ENCODE results near the gene CHST15.
"Not testable (repeated sequence)": the region's sequence is repeated elsewhere in the genome, so short reads cannot be mapped to it uniquely, and the experiment has no call there.

CHST15 gene

DNA sequence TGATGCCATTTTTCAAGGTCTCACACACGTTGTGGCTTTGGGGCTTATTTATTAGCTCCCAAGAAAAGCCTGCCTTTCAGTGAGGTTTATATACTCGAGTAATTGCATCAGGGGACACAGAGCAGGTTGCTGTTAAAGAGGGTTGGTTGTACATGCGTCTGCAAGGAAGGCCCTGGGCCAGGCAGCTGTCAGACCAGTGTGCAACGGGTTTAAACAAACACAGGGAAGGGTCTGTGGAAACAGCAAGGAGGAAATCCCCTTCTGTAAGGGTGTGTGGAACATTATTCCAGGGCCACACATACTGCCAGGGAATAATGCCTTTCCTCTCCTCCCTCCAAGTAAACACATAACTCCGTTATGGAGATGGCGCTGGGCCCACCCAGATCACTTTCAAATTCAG lies 1.7 kb upstream of the CHST15 start:
- no peak overlapping the region for H3K27ac ChIP-seq (ENCODE audit: low read depth, low read length)
- H3K27me3 ChIP-seq (ENCODE audit: control insufficient read depth, low read length): no peaks in the 10 kb centered on the region; the same call in 1 of the 2 replicates
- peak overlapping the region; percentile 90 for H3K4me2 ChIP-seq (ENCODE audit: low read length)
- peaks cover 22% of the 10 kb centered on the region for H3K36me3 ChIP-seq (ENCODE audit: control insufficient read depth, low read length)
- TF ChIP-seq, protein P1, sequence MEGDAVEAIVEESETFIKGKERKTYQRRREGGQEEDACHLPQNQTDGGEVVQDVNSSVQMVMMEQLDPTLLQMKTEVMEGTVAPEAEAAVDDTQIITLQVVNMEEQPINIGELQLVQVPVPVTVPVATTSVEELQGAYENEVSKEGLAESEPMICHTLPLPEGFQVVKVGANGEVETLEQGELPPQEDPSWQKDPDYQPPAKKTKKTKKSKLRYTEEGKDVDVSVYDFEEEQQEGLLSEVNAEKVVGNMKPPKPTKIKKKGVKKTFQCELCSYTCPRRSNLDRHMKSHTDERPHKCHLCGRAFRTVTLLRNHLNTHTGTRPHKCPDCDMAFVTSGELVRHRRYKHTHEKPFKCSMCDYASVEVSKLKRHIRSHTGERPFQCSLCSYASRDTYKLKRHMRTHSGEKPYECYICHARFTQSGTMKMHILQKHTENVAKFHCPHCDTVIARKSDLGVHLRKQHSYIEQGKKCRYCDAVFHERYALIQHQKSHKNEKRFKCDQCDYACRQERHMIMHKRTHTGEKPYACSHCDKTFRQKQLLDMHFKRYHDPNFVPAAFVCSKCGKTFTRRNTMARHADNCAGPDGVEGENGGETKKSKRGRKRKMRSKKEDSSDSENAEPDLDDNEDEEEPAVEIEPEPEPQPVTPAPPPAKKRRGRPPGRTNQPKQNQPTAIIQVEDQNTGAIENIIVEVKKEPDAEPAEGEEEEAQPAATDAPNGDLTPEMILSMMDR (IDR thresholded peaks at IDR 0.05; ENCODE audit: low read depth, low read length, poor library complexity, severe bottlenecking): no peak
- TF ChIP-seq EZH2phosphoT487 (IDR thresholded peaks at IDR 0.05; ENCODE audit: borderline replicate concordance, low read length): no peak
- peaks cover 6% of the 10 kb centered on the region for H3K9me3 ChIP-seq (ENCODE audit: control insufficient read depth, insufficient read depth, low read length)
- H3K4me1 ChIP-seq (ENCODE audit: control insufficient read depth, low read length): peaks cover 40% of the 10 kb centered on the region
- peaks cover 41% of the 10 kb centered on the region for H3K79me2 ChIP-seq (ENCODE audit: control insufficient read depth, low read length)
- H3K4me3 ChIP-seq (ENCODE audit: low read length): peak overlapping the region; percentile 95
- peaks cover 8% of the 10 kb centered on the region for H3F3A ChIP-seq (ENCODE audit: control insufficient read depth, insufficient read depth)
- no peaks in the 10 kb centered on the region for H3K9me2 ChIP-seq (replicated peaks; ENCODE audit: control insufficient read depth, low read length)
- H4K20me1 ChIP-seq (ENCODE audit: control insufficient read depth, insufficient read depth, low read depth, low read length): peaks cover 12% of the 10 kb centered on the region; the same call in 1 of the 2 replicates

DNA sequence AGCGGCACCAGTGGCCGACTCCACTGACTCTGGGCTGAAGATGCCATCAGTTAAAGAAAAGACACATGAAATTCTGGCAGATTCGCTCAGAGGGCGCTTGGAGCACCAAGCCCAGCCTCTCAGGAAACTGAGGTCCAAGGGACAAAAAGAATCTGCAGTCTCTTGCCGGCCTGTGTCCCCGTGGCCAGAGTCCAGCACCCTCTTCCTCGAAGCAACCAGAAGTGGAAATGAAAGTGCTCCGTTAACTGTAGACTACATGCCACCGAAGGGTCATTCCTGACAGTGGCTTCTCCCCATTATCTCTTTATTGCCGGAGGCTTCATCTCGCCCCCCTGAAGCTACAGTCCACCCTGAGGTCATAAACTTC lies 1.0 kb upstream of the CHST15 start:
- H3K27ac ChIP-seq (ENCODE audit: low read depth, low read length): no peak overlapping the region
- peaks cover 12% of the 10 kb centered on the region; the same call in 1 of the 2 replicates for H4K20me1 ChIP-seq (ENCODE audit: control insufficient read depth, insufficient read depth, low read depth, low read length)
- H3K9me2 ChIP-seq (replicated peaks; ENCODE audit: control insufficient read depth, low read length): no peaks in the 10 kb centered on the region
- H3K4me1 ChIP-seq (ENCODE audit: control insufficient read depth, low read length): peaks cover 43% of the 10 kb centered on the region
- H3K27me3 ChIP-seq (ENCODE audit: control insufficient read depth, low read length): no peaks in the 10 kb centered on the region; the same call in 1 of the 2 replicates
- H3K36me3 ChIP-seq (ENCODE audit: control insufficient read depth, low read length): peaks cover 29% of the 10 kb centered on the region
- H3F3A ChIP-seq (ENCODE audit: control insufficient read depth, insufficient read depth): peaks cover 8% of the 10 kb centered on the region
- no peak for TF ChIP-seq EZH2phosphoT487 (IDR thresholded peaks at IDR 0.05; ENCODE audit: borderline replicate concordance, low read length)
- TF ChIP-seq, protein P1 (IDR thresholded peaks at IDR 0.05; ENCODE audit: low read depth, low read length, poor library complexity, severe bottlenecking): no peak
- H3K79me2 ChIP-seq (ENCODE audit: control insufficient read depth, low read length): peaks cover 48% of the 10 kb centered on the region
- H3K4me2 ChIP-seq (ENCODE audit: low read length): peak overlapping the region; percentile 90
- H3K4me3 ChIP-seq (ENCODE audit: low read length): peak overlapping the region; percentile 95
- peaks cover 6% of the 10 kb centered on the region for H3K9me3 ChIP-seq (ENCODE audit: control insufficient read depth, insufficient read depth, low read length)

DNA sequence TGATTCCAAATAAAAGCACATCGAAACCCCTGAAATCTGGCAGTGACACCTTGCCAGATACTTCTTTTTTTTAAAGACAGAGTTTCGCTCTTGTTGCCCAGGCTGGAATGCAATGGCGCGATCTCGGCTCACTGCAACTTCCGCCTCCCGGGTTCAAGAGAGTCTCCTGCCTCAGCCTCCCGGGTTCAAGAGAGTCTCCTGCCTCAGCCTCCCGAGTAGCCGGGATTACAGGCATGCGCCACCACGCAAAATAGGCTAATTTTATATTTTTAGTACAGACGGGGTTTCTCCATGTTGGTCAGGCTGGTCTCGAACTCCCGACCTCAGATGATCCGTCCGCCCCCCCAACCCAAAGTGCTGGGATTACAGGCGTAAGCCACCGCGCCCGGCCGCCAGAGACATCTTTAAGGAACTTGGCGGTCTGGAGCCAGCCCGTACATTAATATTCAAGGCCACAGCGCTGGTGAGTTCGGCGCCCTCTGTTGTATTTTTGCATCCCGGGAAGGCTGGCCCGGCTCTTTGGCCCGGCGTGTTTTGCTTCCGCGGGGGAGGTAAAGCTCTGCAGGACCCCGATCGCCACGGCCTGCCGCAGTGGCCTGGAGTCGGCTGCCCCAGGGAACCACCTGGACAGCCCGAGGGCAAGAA lies 498 bp upstream of the CHST15 start:
- TF ChIP-seq, protein P1 (IDR thresholded peaks at IDR 0.05; ENCODE audit: low read depth, low read length, poor library complexity, severe bottlenecking): peak; percentile 22
- H4K20me1 ChIP-seq (ENCODE audit: control insufficient read depth, insufficient read depth, low read depth, low read length): peaks cover 12% of the 10 kb centered on the region; the same call in 1 of the 2 replicates
- peak overlapping the region; percentile 90 for H3K4me2 ChIP-seq (ENCODE audit: low read length)
- H3K9me2 ChIP-seq (replicated peaks; ENCODE audit: control insufficient read depth, low read length); H3F3A ChIP-seq (ENCODE audit: control insufficient read depth, insufficient read depth); H3K9me3 ChIP-seq (ENCODE audit: control insufficient read depth, insufficient read depth, low read length); H3K27me3 ChIP-seq (ENCODE audit: control insufficient read depth, low read length): not testable (repeated sequence)
- H3K36me3 ChIP-seq (ENCODE audit: control insufficient read depth, low read length): peaks cover 32% of the 10 kb centered on the region
- H3K27ac ChIP-seq (ENCODE audit: low read depth, low read length): peak overlapping the region; percentile 73
- H3K79me2 ChIP-seq (ENCODE audit: control insufficient read depth, low read length): peaks cover 53% of the 10 kb centered on the region
- H3K4me3 ChIP-seq (ENCODE audit: low read length): peak overlapping the region; percentile 95
- H3K4me1 ChIP-seq (ENCODE audit: control insufficient read depth, low read length): peaks cover 45% of the 10 kb centered on the region
